Stimulated activated CD4-positive, alpha-beta T cell treated with anti-CD3 and anti-CD28 coated beads, Interleukin-1b, Interleukin-23, amount 100 ng/mL, for 48 hours (primary cell): Measurements from ENCODE around the gene SLC27A2.

Experiments used
- DNase-seq: peaks from one replicate; pipeline ENCODE4 v3.0.0-alpha.2; 2020

Gene SLC27A2

DNA sequence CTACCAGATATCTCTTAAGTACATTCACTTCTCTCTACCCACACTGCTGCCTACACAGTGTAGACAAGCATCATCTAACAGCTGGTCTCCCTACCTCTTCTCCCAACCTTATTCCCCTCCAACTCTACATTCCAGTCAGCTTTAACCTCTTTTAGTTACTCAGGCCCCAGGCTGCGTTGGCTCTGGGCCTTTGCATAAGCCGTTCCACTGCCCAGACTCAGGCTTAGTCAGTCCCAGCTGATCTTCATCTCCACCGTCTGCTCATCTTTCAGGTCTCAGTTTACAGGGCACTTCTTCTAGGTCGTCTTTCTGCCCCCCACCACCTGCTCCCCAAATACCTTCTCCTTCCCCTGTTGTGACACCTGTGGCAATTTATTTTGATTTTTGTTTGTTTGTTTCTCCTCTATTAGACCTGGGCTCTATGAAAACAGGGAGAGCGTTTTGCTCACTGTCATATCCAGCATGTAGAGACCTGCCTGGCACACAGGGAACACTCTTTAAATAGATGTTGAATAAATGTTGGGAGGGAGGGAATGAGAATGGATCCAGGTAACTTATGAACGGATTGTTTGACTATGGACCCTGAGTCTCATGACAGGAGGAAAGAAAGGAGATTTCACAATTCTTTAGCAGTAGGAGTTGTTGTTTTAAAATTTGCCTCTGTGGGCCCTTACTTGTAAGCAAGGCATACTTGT lies 11.1 kb downstream of the SLC27A2 start:
- no peak for DNase-seq

DNA sequence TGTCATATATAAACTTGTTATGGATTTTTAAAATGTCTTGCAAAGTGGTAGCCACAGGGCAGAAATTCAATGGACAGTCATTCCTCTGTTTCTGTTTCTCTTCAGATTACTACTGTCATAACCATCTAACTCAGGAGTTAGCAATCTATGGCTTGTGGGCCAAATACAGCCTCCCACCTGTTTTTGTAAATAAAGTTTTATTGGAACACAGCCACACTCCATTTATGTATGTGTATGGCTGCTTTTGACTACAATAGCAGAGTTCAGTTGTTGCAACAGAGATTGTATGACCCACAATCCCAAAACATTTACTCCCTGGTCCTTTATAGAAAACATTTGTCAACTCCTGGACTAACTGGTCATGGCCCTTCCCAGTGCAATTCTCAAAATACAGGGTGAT lies 20.0 kb downstream of the SLC27A2 start:
- DNase-seq = no peak

DNA sequence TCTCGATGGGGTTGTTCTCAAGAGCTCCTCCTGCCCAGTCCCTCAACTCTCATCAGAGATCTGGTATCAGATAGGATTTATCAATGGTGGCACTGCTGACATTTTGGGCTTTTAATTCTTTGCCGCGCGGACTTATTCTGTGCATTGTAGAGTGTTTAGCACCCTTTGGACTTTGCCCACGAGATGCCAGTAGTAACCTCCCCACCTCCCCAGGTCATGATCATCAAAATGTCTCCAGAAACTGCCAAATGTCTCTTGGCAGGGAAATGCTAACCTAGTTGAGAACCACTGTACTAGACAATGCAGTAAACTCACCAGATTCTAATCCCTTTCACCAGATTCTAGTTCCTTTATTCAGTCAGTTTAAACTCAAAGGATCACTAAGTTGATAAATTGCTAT lies 24.0 kb downstream of the SLC27A2 start:
- no peak for DNase-seq

DNA sequence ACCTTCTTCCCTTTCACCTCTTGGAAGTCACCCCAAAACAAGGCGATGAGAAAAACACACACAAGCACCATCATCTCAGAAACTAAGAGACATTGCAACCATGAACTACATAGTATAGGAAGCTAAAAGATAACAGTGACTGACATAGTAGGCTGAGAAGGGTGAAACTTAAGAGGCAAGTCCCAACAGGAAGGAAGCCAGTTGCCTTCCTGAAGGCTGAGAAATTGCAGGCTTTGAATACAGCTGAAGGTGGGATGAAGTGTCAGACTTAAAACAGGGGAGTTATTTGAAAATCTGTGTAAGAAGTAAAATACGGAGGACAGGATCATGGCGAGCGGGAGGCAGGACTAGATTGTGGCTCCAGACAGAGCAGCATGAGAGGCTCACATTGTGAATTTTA lies 27.8 kb downstream of the SLC27A2 start:
- DNase-seq = no peak

DNA sequence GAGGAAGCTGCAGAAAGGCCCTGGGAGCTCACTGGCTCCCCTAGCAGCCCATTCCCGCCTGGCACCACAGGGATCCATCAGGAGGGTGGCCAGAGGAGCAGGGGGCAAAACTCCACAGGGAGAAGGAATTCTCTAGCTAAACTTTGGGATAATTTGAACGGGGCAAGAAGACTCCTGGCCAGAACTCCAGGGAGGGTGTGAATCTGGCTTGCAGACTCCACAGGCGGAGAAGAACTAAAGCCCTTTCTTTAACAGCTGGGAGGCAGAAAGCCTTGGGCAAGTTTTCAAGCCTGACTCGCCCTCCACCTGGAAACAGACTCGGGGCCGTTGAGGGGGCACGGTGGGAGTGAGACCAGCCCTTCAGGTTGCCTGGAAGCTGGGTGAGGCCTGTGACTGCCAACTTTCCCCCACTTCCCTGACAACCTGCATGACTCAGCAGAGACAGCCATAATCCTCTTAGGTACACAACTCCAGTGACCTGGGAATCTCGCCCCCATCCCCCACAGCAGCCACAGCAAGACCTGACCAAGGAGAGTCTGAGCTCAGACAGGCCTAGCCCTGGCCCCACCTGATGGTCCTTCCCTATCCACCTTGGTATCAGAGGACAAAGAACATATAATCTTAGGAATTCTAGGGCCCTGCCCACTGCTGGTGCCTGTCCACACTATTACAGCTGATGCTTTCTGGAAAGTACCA lies 28.6 kb downstream of the SLC27A2 start:
- no peak for DNase-seq

DNA sequence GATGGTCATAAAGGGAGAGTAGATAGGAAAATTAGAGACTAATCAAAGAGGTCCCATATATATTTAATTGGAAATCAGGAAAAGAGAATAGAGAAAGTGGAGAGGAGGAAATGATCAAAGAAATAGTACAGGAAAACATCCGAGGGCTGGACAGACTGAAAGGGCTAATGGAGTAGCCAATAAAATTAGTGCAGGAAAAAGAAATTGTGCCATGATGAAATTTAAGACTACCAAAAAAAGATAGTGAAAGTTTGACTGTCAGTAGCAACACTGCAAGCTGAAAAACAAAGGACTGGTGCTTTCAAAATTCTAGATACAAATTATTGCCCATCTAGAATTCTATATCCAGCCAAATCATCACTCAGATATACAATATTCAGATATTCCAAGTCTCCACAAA lies 36.3 kb downstream of the SLC27A2 start:
- DNase-seq = no peak

DNA sequence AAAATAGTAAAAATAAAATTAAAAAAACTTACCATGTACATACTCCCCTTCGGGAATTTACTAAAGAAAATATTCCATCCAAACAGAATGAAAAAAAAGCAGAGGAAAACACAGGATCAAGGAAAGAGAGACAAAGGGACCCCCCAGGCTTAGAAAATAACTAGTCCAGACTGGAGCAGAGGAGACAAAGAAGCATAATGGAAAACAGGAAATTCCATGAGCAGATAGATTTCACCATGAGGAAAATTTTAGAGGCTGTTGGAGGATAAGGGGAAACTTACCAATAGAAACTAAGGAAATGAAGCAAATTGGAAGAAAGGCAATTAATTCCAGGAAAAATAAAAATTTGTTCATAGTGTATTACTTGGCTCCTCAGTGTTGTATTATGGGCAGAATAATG lies 36.7 kb downstream of the SLC27A2 start:
- no peak for DNase-seq

DNA sequence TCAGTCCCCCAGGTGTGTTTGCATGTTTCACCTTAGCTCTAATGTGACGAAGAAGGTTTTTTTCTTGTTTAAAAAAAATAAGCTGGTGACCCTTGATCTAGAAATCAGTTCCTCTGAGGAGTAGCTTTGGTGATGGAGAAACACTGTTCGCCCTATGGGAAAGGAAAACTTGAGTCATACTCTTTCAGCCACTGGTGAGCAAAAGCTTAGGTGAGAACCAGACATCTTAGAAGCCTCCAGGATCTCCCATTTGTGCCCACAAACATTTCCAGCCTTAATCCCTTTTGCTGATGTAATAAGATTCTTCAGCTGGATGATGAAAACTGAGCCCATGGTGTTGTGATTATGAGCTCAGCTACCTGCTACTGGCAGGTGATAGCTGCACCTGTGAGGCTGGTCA lies 37.8 kb downstream of the SLC27A2 start:
- DNase-seq = no peak

DNA sequence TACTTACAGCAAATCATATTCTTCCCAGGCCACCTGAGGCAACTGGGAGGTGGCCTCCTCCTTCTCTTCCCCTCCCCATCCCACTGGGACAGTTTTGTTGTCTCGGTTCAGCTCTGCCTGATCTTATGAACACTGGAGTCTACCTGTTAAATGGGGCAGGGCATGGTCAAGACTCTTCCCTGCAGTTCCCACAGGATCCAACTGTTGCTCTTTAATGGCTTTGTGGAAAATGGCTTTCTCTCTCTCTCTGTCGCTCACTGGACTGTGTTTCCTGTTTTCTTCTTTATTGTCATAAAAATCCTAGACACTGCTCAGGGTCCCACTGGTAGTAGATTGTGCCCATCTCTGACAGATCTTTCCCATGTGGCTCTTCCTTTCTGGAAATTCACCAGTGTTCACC lies 40.2 kb downstream of the SLC27A2 start:
- no peak for DNase-seq

DNA sequence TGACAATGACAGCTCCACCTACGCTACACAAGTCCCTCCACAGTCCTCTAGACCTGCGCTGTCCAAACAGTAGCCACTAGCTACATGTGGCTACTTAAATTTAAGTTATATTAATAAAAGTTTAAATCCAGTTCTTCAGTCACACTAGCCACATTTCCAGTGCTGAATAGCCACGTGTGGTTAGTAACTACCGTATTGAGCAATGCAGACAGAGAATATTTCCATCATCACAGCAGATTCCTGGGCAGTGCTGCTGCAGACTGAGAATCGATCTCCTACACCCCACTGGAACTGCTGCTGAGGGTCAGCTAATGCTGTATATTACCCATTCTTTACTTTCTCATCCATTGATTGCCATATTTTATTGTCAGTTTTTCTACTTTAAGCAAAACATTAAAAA lies 42.6 kb downstream of the SLC27A2 start:
- DNase-seq = no peak

DNA sequence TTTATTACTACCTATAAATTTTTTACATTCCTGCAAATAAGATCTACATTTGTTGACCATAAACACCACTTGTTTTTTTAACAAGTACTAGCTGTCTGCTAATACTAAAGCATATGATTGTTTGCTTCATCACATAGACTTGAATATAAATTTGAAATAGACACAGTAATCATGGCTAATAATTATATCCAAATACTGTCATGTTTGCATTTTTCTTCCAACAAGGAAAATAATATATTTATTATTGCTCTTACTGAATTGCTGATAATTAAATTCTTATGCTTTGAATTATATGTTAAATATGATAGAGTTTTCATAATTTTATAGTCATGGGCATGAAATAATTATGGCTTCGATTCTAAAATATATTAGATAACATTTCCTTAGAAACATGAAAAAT lies 43.1 kb downstream of the SLC27A2 start:
- DNase-seq = no peak

DNA sequence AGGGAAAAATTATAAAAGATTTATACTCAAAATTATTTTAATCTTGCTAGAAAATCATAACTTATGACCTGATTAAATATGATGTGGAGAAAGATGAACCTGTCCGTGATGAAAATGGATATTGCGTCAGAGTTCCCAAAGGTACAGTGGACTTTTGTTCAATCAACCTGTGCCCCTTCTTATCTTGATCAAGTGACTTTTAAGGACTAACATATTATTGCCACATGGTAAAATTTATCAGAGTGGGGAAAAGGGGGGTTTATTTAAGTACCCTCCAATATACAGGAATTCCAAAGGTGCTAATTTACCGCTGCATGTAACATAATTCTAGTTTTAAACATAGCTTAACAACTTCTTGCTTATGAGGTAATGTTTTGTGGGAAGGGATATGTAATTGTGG lies 43.9 kb downstream of the SLC27A2 start:
- DNase-seq = no peak

DNA sequence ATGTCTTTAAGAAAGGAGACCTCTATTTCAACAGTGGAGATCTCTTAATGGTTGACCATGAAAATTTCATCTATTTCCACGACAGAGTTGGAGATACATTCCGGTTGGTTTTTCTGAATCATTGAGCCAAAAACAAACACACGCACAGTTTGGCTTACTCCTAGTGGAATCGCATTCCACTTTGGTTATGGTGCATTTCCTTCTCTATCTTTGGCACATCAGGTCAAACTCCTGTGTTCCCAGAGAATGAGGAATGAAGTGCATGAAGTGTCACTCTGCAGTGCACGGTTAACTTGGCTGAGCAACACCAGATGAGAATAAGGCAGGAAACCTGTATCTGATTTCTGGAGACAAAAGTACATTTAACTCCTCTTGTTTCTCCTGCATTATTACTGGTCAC lies 45.1 kb downstream of the SLC27A2 start:
- no peak for DNase-seq

DNA sequence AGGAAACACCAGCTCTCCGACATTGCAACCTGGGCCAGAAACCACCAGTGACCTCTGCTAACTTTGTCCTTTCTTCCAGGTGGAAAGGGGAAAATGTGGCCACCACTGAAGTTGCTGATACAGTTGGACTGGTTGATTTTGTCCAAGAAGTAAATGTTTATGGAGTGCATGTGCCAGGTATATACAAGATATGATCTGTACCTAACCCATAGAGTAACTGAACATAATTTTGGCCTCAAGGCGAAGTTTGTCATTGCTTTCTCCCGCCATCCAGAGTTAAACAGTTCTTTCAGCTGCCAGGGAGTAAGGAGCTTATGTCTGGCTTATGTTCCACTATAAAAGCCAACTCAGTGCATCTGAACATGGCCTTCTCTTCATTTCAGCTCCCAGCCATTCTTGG lies 46.9 kb downstream of the SLC27A2 start:
- no peak for DNase-seq

DNA sequence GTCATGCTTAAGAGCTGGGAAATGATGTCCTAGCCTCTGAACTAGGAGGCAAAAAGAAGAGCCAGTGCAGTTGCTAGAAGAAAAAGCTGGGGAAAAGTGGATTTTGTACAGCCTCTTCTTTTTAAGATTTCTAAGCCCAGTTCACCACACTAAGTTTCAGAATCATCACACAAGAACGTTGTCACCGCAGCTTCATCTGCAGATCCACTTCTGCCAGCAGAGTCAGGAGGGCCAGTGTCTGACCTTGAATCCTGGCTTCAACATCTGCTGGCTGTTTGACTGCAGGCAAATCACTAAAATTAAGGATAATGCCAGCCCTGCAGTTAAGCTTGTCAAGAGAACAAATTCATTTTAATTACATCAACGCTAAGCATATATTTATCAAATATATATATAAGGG lies 47.3 kb downstream of the SLC27A2 start:
- DNase-seq = no peak

DNA sequence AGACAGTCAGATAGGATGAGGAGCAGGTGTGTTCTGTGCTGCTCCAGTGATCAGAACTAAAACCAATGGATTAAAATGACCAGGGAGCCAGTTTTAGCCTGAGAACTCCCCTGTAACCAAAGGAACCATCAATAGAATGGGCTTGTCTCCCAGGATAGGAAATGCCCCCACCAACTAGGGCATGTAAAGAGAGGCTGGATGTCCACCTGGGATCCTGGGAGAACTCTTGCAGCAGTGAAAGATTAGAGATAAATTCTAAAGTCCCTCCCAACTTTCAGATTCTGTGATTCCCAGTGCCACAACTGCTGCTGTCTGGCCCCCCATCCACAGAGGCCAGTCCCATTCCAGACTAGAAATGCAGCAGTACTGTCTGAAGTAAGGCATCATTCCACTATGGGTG lies 49.8 kb downstream of the SLC27A2 start:
- DNase-seq = no peak

DNA sequence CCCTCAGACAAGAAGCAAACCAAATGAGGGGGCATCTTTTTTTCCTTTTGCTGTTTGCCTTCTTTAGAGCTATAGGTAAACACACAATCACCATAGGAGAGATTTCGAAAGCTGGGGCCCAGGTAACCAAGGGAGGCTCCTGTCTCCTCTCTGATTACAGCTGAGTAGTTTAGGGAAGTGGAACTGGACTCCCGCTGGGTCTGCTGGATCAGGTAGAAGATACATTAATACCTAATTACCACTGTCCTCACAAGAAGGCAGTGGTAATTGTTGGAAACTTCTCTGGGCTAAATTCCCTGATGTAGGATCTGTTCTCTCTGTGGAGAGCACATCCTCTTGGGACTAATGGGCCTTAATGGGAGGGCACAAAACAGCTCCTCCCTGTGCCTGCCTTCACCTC lies 50.8 kb downstream of the SLC27A2 start:
- no peak for DNase-seq

DNA sequence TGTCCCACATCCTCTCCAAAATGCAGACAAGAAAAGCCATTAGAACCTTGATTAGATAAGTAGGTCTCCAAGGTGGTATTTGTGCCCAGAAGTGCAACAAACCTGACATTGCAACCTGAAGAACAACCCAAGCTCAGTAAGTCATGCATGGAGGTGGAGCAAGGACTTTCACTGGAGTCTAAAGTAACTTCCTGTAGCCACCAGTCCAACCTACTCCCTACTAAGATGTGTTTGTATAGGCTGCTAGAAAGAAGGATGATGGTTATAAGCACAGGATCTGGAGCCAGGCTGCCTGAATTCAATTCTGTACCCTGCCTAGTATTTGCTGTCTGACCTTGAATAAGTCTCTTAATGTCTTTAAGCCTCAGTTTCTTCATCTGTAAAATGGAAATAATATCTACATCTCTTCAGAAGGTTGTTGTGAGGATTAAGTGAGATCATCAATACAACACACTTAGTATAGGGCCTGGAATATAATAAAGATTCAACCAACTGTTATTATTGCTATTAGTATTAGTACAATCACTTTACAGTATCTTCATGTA lies 51.3 kb downstream of the SLC27A2 start:
- no peak for DNase-seq

DNA sequence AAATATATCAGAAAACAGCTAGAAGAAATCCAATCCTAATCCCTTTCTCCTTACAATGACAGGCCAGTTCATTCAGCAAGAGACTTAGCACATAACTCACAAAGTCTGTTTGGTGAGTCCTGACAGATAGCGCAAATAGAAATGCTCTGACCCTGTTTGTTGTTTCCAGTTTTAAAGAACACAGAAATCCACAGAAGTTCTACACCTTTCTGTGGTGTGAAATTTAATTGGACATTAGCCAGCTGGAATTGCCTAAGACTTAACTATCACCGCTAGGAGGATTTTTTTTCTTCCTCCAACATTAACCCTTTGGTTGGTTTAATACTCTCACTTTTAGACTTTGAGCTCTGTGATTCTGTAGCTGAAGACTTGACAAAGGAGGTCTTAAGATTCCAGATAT lies 52.8 kb downstream of the SLC27A2 start:
- no peak for DNase-seq

DNA sequence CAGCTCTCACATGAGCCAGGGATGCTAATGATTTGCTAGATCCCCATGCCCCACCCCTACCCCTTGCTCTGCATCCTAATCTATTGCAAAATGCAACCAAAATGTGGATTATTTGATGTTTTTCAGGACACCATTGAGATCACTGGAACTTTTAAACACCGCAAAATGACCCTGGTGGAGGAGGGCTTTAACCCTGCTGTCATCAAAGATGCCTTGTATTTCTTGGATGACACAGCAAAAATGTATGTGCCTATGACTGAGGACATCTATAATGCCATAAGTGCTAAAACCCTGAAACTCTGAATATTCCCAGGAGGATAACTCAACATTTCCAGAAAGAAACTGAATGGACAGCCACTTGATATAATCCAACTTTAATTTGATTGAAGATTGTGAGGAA lies 53.8 kb downstream of the SLC27A2 start:
- DNase-seq = no peak

DNA sequence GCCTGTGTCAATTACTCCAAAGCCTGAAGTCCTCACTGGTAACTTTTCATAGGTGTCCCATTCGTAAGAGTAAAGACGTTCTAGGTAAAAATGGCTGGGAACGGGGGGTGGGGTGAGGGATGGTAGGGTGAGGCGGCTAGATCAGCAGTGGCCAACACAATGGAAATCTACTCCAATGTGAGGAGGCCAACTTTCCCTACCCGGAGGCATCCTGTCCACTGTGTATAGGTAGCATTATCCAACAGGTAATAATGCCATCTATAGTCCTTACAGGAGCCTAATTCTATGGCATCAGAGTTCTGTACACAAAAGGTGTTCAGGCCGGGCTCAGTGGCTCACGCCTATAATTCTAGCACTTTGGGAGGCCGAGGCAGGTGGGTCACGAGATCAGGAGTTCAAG lies 54.4 kb downstream of the SLC27A2 start:
- DNase-seq = no peak

DNA sequence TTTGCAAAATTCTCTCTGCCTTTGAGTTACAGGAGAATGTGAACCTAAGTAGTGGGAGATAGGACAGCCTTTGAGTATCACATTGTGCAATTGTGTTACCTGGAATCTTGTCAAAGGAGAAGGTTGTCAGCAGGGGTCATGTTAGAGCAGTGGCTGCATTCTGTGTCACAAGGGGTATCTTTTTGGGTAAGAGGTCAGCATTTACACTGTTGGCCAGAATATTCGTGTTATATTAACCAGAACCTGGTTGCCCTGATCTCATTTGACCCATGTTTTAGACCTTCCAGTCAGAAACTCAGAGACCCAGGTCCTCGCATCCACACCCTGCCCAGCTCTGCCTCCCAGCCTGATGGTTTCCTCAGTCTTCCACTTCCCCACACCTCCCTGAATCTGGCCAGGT lies 56.3 kb downstream of the SLC27A2 start:
- DNase-seq = no peak

DNA sequence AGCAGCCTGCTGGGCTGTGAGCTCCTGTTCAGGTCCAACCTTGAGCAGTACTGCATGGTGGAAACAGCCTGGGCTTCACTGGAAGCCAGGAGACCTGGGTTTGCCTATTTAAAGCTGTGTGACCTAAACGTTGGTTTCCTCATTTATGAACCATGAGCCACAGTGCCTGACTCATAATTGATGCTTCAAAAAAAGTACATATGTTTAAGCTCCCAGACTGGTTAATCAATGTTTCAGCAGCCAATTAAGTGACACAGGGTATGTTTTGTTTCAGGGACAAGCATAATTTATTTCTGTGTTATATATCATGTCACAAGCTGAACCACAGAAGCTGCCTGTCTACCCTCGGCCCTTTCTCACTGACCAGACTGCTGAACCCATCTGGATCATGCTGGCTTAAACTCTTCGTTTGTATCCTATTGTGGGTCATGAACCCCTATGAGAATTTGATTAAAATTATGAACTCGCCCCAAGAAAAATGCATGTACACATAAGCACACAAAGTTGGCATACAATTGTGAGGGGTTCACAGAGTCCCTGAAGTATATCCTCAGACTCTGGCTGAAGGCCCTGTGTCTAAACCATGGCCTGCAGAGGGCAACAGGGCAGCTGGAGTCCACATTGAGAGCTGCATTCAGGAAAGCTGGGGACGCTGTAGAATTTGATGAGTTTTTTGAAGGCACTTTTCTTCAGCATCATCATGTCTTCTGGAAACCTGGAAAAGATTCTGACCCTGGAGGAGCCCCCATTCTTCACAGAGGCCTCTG lies 59.9 kb downstream of the SLC27A2 start:
- DNase-seq = peak; percentile 15

DNA sequence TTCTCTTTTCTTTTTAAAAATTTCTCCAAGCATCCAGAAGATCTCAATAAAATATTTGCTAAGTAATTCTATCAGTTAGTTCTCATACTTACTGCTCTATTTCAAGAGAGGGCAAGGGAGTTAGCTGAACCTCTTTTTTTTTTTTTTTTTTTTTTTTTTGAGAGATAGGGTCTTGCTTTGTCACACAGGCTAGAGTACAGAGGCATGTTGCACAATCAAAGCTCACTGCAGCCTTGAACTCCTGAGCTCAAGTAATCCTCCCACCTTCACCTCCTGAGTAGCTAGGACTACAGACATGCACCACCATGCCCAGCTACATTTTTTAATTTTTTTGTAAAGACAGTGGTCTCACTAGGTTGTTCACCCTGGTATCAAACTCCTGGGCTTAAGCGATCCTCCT lies 62.2 kb downstream of the SLC27A2 start:
- no peak for DNase-seq
